HepG2 (cell line): ENCODE results near the gene MTF2. TPM values are rescaled to one million over a fixed set of nuclear protein-coding genes. Genes with fewer than 3 reads are reported as not detected.

Experiments used
- ATAC-seq: fragments of 200-7000 bp; cut with Tn5 transposase; 3 replicates; pipeline ENCODE4 v1.9.1; 2020; ENCODE audit warnings: mild to moderate bottlenecking, moderate library complexity
- BruUV-seq: library from RNA; stranded (reverse); fragments of 400-500 nt; replicated peaks from 2 replicates; lab custom pipeline; 2021; lab: Mats Ljungman, UMichigan
- CTCF ChIA-PET: fragments of 300-600 bp; formaldehyde crosslinking; extraction: SDS; loops from one replicate; lab custom pipeline; 2021; ENCODE audit warnings: low total read pairs, inconsistent platforms, low intra/inter-chr PET ratio; lab: Yijun Ruan, JAX
- POLR2A ChIA-PET: fragments of 350-600 bp; sonication (Branson Sonifier 250); formaldehyde crosslinking; loops from one replicate; lab custom pipeline; 2020; ENCODE audit warnings: antibody characterized with exemption, inconsistent platforms; lab: Yijun Ruan, JAX
- DNase-seq: peaks from one replicate; pipeline ENCODE4 v3.0.0-alpha.2; 2015; ENCODE audit warnings: low spot score
- FAIRE-seq: peaks from 3 replicates; lab custom pipeline; 2011; peaks lifted over from hg19 to GRCh38; lab: Jason Lieb, UNC
- H2AFZ ChIP-seq: one replicate; pipeline ENCODE4 v1.6.1; 2011; ENCODE audit warnings: low read length, inconsistent platforms
- H3K27ac ChIP-seq: fragments of 300-600 bp; 3 replicates; pipeline ENCODE4 v1.8.0; 2011; ENCODE audit warnings: mixed run types, mild to moderate bottlenecking, mixed read lengths, low read length, inconsistent platforms; ENCODE audit not compliant: insufficient read depth; ENCODE audit errors: extremely low read length
- H3K27me3 ChIP-seq, 2 experiments: fragments of 200-600 bp in 1 of 2; 2 replicates in 1 of 2; 3 replicates in 1 of 2; pipeline versions ENCODE4 v1.6.0 to v1.8.0; 2011; ENCODE audit warnings: low read length in 2 of 2, mild to moderate bottlenecking in 2 of 2, moderate library complexity in 2 of 2, inconsistent platforms in 1 of 2; ENCODE audit not compliant: insufficient read depth in 2 of 2, control insufficient read depth in 1 of 2
- H3K36me3 ChIP-seq, 2 experiments: fragments of 200-600 bp in 1 of 2; replicated peaks in 1 of 2; 2 replicates in 1 of 2; 3 replicates in 1 of 2; pipeline versions ENCODE4 v1.5.1 to v1.8.0; 2011; ENCODE audit warnings: low read length in 2 of 2, inconsistent platforms in 1 of 2; ENCODE audit not compliant: insufficient read depth in 2 of 2, control insufficient read depth in 1 of 2
- H3K4me1 ChIP-seq: 2 replicates; pipeline ENCODE4 v1.5.1; 2012; ENCODE audit warnings: low read length, inconsistent platforms; ENCODE audit not compliant: insufficient read depth
- H3K4me2 ChIP-seq: 2 replicates; pipeline ENCODE4 v1.6.0; 2011; ENCODE audit warnings: low read depth, low read length, inconsistent platforms
- H3K4me3 ChIP-seq, 3 experiments: fragments of 200-600 bp in 1 of 3; sonication (generic), shearing (Covaris generic) in 1 of 3; replicated peaks in 1 of 3; 2 replicates each; pipeline ENCODE4 v1.5.1; 2011 to 2016; ENCODE audit warnings: low read length in 3 of 3, inconsistent platforms in 2 of 3, low read depth in 2 of 3, mild to moderate bottlenecking in 2 of 3, control low read depth in 1 of 3, mixed read lengths in 1 of 3; ENCODE audit not compliant: insufficient read depth in 1 of 3
- H3K79me2 ChIP-seq: one replicate; pipeline ENCODE4 v1.6.1; 2011; ENCODE audit warnings: low read length, inconsistent platforms; ENCODE audit not compliant: insufficient read depth
- H3K9ac ChIP-seq: 2 replicates; pipeline ENCODE4 v1.6.0; 2011; ENCODE audit warnings: mild to moderate bottlenecking, low read depth, low read length, inconsistent platforms; ENCODE audit not compliant: insufficient read depth
- H3K9me3 ChIP-seq: 2 replicates; pipeline ENCODE4 v1.5.1; 2012; ENCODE audit warnings: mild to moderate bottlenecking, low read length
- H4K20me1 ChIP-seq: 2 replicates; pipeline ENCODE4 v1.6.0; 2011; ENCODE audit warnings: inconsistent platforms, mild to moderate bottlenecking, low read length, moderate library complexity; ENCODE audit not compliant: insufficient read depth
- AGO2 ChIP-seq: fragments of 200-400 bp; formaldehyde crosslinking; optimal IDR thresholded peaks from 2 replicates; pipeline ENCODE3; 2017; ENCODE audit warnings: mild to moderate bottlenecking, low read depth, low read length, moderate library complexity
- E2F2 ChIP-seq: sonication (generic); formaldehyde crosslinking; IDR thresholded peaks from 2 replicates; pipeline ENCODE4 v1.4.0; 2020; ENCODE audit warnings: missing genetic modification reagents, borderline replicate concordance
- HMGXB3 ChIP-seq: sonication (generic); formaldehyde crosslinking; IDR thresholded peaks from 2 replicates; pipeline ENCODE4 v1.4.0; 2020; ENCODE audit warnings: missing genetic modification reagents, borderline replicate concordance
- KDM1A ChIP-seq: IDR thresholded peaks from 2 replicates; pipeline ENCODE4 v1.6.1; 2016; ENCODE audit warnings: missing compliant biosample characterization
- MLX ChIP-seq: IDR thresholded peaks from 2 replicates; pipeline ENCODE4 v1.6.1; 2016
- NFE2 ChIP-seq: sonication (generic); formaldehyde crosslinking; IDR thresholded peaks from 2 replicates; pipeline ENCODE4 v1.4.0; 2020; ENCODE audit warnings: missing genetic modification reagents
- RBFOX2 ChIP-seq: fragments of 200-400 bp; formaldehyde crosslinking; IDR thresholded peaks from 2 replicates; pipeline ENCODE4 v1.6.1; 2017; ENCODE audit warnings: low read depth, mild to moderate bottlenecking, low read length
- SKIL ChIP-seq: sonication (generic); formaldehyde crosslinking; IDR thresholded peaks from 2 replicates; pipeline ENCODE4 v1.8.0; 2022; ENCODE audit warnings: missing genetic modification reagents, mild to moderate bottlenecking, moderate library complexity, borderline replicate concordance
- SMAD1 ChIP-seq: sonication (generic); formaldehyde crosslinking; IDR thresholded peaks from 2 replicates; pipeline ENCODE4 v1.4.0; 2020; ENCODE audit warnings: missing genetic modification reagents, low read depth, mild to moderate bottlenecking, borderline replicate concordance
- ZBTB20 ChIP-seq: sonication (generic); formaldehyde crosslinking; IDR thresholded peaks from 2 replicates; pipeline ENCODE4 v1.8.1; 2023; ENCODE audit warnings: missing genetic modification reagents, low read depth, mild to moderate bottlenecking, borderline replicate concordance
- ZFP36L1 ChIP-seq: sonication (generic); formaldehyde crosslinking; IDR thresholded peaks from 2 replicates; pipeline ENCODE4 v1.8.0; 2022; ENCODE audit warnings: mild to moderate bottlenecking, missing genetic modification reagents, moderate library complexity
- ZNF253 ChIP-seq: sonication (generic); formaldehyde crosslinking; IDR thresholded peaks from 2 replicates; pipeline ENCODE4 v1.8.0; 2022; ENCODE audit warnings: mild to moderate bottlenecking, missing genetic modification reagents, borderline replicate concordance
- ZNF564 ChIP-seq: sonication (generic); formaldehyde crosslinking; IDR thresholded peaks from 2 replicates; pipeline ENCODE4 v1.8.1; 2023; ENCODE audit warnings: mild to moderate bottlenecking, missing genetic modification reagents
- ZNF7 ChIP-seq: IDR thresholded peaks from 2 replicates; pipeline ENCODE4 v1.6.1; 2016; ENCODE audit warnings: missing biosample characterization, missing genetic modification reagents
- ZNF781 ChIP-seq: sonication (generic); formaldehyde crosslinking; IDR thresholded peaks from 2 replicates; pipeline ENCODE4 v1.5.1; 2020; ENCODE audit warnings: borderline replicate concordance, mild to moderate bottlenecking, missing genetic modification reagents; ENCODE audit errors: not compliant biosample characterization
- ZNF788 ChIP-seq: sonication (generic); formaldehyde crosslinking; IDR thresholded peaks from 2 replicates; pipeline ENCODE4 v1.5.0; 2020; ENCODE audit warnings: mild to moderate bottlenecking, missing genetic modification reagents, borderline replicate concordance
- in situ Hi-C: cut with HindIII; loops from 2 replicates; pipeline ENCODE4 v1.10.0; 2017; ENCODE audit warnings: low pct_unique_long_range_greater_than_20kb; ENCODE audit not compliant: extremely low pct_ligation_motif_present
- intact Hi-C: fragments of 100-400 bp; cut with micrococcal nuclease; formaldehyde crosslinking; loops from one replicate; pipeline ENCODE4 v1.10.0; 2022; ENCODE audit not compliant: unreplicated experiment
- polyA plus RNA-seq, 8 experiments: library from polyadenylated mRNA; depleted of rRNA in 3 of 8; stranded (reverse) in 7 of 8; unstranded in 1 of 8; fragments of >200 nt; fragmentation: Illumina TruSeq in 4 of 8; extraction: Trizol in 4 of 8; gene quantifications; 2 replicates each; pipeline versions ENCODE4 v1.2.1 to v1.2.3, GENCODE V29; 2011 to 2016; ENCODE audit warnings: low read depth in 4 of 8, missing spikeins in 1 of 8, mixed read lengths in 1 of 8; ENCODE audit not compliant: insufficient read depth in 1 of 8
- total RNA-seq, 5 experiments: library from RNA; depleted of rRNA; stranded (reverse); fragments of >200 nt; fragmentation: Illumina TruSeq; extraction: Trizol; gene quantifications; 2 replicates each; pipeline ENCODE4 v1.2.3, GENCODE V29; 2016; ENCODE audit warnings: low read depth in 1 of 5

MTF2 gene
- total and polyA plus RNA-seq, 2 of the 13 experiments (the other 11 are each of a cell fraction or from before 2014, with no cell fraction given): 48.7 to 53.9 TPM

- POLR2A ChIA-PET: no interaction called here
- TF ChIP-seq KDM1A (CRISPR knock-in tag) (no peak), E2F2 (no peak), SKIL (CRISPR knock-in tag) (no peak), AGO2 (no peak), ZFP36L1 (CRISPR knock-in tag) (no peak), ZNF253 (CRISPR knock-in tag) (no peak), MLX (CRISPR knock-in tag) (no peak), ZBTB20 (CRISPR knock-in tag) (no peak), ZNF788 (CRISPR knock-in tag) (no peak), ZNF7 (CRISPR knock-in tag) (no peak), SMAD1 (no peak), ZNF781 (CRISPR knock-in tag) (no peak), HMGXB3 (CRISPR knock-in tag) (no peak), NFE2 (CRISPR knock-in tag) (no peak), RBFOX2 (no peak), ZNF564 (CRISPR knock-in tag) (no peak)
These were observed 53.6 kb downstream of the MTF2 start for GRCh38 chr1:93132638-93133037.

More at GRCh38 chr1:93132638-93133037, 53.6 kb downstream of the MTF2 start:
- Histone ChIP-seq H3K27ac (no peak overlapping the region), H3K27me3 (no peaks in the 10 kb centered on the region), H3K79me2 (no peaks in the 10 kb centered on the region), H3K4me3 (no peak overlapping the region), H4K20me1 (no peaks in the 10 kb centered on the region; the same call in 1 of the 2 replicates), H3K36me3 (peaks cover 12 to 50% of the 10 kb centered on the region in 2 experiments), H3K4me1 (peaks cover 15% of the 10 kb centered on the region), H2AFZ (no peak overlapping the region), H3K9me3 (no peaks in the 10 kb centered on the region), H3K9ac (no peak overlapping the region), H3K4me2 (no peak overlapping the region)
- in situ Hi-C loops (no loop called here), intact Hi-C loops (no loop called here)
- no TSS peak for BruUV-seq
- ATAC-seq (no peak), DNase-seq (no peak), FAIRE-seq (no peak)
- CTCF ChIA-PET: no interaction called here
